Endothelial cell of umbilical vein (primary cell): ENCODE results near the gene ARHGDIA. TPM values are rescaled to one million over a fixed set of nuclear protein-coding genes. Genes with fewer than 3 reads are reported as not detected.

Experiments
- BruUV-seq: library from RNA; stranded (reverse); fragments of 400-500 nt; replicated peaks from 2 replicates; lab custom pipeline; 2021; lab: Mats Ljungman, UMichigan
- CTCF ChIA-PET: fragments of 300-600, 350-600 bp; sonication (Branson Sonifier 250); formaldehyde crosslinking; loops from one replicate; lab custom pipeline; 2021; ENCODE audit warnings: antibody characterized with exemption, inconsistent platforms; lab: Charles Lee
- POLR2A ChIA-PET: fragments of 300-600, 350-600 bp; sonication (Branson Sonifier 250); formaldehyde crosslinking; loops from one replicate; lab custom pipeline; 2021; ENCODE audit warnings: antibody characterized with exemption, inconsistent platforms; lab: Charles Lee
- DNase-seq: peaks from one replicate; pipeline ENCODE4 v3.0.0-alpha.2; 2011; ENCODE audit warnings: low read depth, low spot score
- FAIRE-seq: peaks from 2 replicates; lab custom pipeline; 2011; peaks lifted over from hg19 to GRCh38; lab: Jason Lieb, UNC
- H2AFZ ChIP-seq: 2 replicates; pipeline ENCODE4 v1.6.0; 2012; ENCODE audit warnings: low read depth, low read length, control low read depth, inconsistent platforms
- H3K27ac ChIP-seq: 2 replicates; pipeline ENCODE4 v1.5.1; 2011; ENCODE audit warnings: low read depth, mild to moderate bottlenecking, control low read depth, low read length, moderate library complexity; ENCODE audit not compliant: insufficient read depth
- H3K27me3 ChIP-seq, 2 experiments: 2 replicates each; pipeline versions ENCODE4 v1.6.0 to v1.6.1; 2011; ENCODE audit warnings: low read length in 2 of 2, mixed read lengths in 1 of 2; ENCODE audit not compliant: control insufficient read depth in 2 of 2, insufficient read depth in 2 of 2
- H3K36me3 ChIP-seq, 2 experiments: 2 replicates in 1 of 2; 3 replicates in 1 of 2; pipeline ENCODE4 v1.5.1; 2011; ENCODE audit warnings: low read length in 2 of 2, mild to moderate bottlenecking in 1 of 2, moderate library complexity in 1 of 2; ENCODE audit not compliant: control insufficient read depth in 2 of 2, insufficient read depth in 2 of 2; ENCODE audit errors: extremely low read depth in 1 of 2
- H3K4me1 ChIP-seq: 3 replicates; pipeline ENCODE4 v1.5.1; 2011; ENCODE audit warnings: mild to moderate bottlenecking, low read length; ENCODE audit not compliant: control insufficient read depth, insufficient read depth; ENCODE audit errors: extremely low read depth
- H3K4me2 ChIP-seq: 2 replicates; pipeline ENCODE4 v1.6.1; 2011; ENCODE audit warnings: low read length, control low read depth, mixed read lengths; ENCODE audit not compliant: insufficient read depth
- H3K4me3 ChIP-seq, 3 experiments: fragments of 200-600 bp in 1 of 3; sonication (generic), shearing (Covaris generic) in 1 of 3; replicated peaks in 1 of 3; 2 replicates each; pipeline ENCODE4 v1.5.1; 2011 to 2016; ENCODE audit warnings: control low read depth in 3 of 3, low read length in 3 of 3, mild to moderate bottlenecking in 2 of 3, inconsistent platforms in 1 of 3, low read depth in 1 of 3, moderate library complexity in 1 of 3; ENCODE audit not compliant: insufficient read depth in 1 of 3
- H3K79me2 ChIP-seq: 2 replicates; pipeline ENCODE4 v1.6.0; 2012; ENCODE audit warnings: low read length, inconsistent platforms; ENCODE audit not compliant: control insufficient read depth, insufficient read depth
- H3K9ac ChIP-seq: replicated peaks from 2 replicates; pipeline ENCODE3; 2011; ENCODE audit warnings: low read length, control low read depth; ENCODE audit not compliant: insufficient read depth; ENCODE audit errors: extremely low read depth
- H3K9me1 ChIP-seq: replicated peaks from 3 replicates; pipeline ENCODE4 v1.6.0; 2011; ENCODE audit warnings: mild to moderate bottlenecking, low read length; ENCODE audit not compliant: control insufficient read depth, insufficient read depth; ENCODE audit errors: extremely low read depth
- H3K9me3 ChIP-seq: replicated peaks from 2 replicates; pipeline ENCODE4 v1.5.1; 2012; ENCODE audit warnings: low read length, inconsistent platforms; ENCODE audit not compliant: control insufficient read depth, insufficient read depth
- H4K20me1 ChIP-seq: replicated peaks from 2 replicates; pipeline ENCODE3; 2011; ENCODE audit warnings: mild to moderate bottlenecking, low read length; ENCODE audit not compliant: control insufficient read depth, insufficient read depth; ENCODE audit errors: extremely low read depth
- EZH2 ChIP-seq: IDR thresholded peaks from 2 replicates; pipeline ENCODE4 v1.6.1; 2012; ENCODE audit warnings: borderline replicate concordance, low read depth, mild to moderate bottlenecking, moderate library complexity, low read length, inconsistent platforms; ENCODE audit not compliant: severe bottlenecking
- FOS ChIP-seq: IDR thresholded peaks from 2 replicates; pipeline ENCODE4 v1.6.1; 2011; ENCODE audit warnings: mild to moderate bottlenecking, low read length, moderate library complexity, borderline replicate concordance; ENCODE audit not compliant: insufficient read depth
- GATA2 ChIP-seq: IDR thresholded peaks from 2 replicates; pipeline ENCODE4 v1.7.0; 2011; ENCODE audit warnings: low read depth, mild to moderate bottlenecking, moderate library complexity, mixed read lengths, low read length; ENCODE audit not compliant: insufficient read length, insufficient read depth
- JUN ChIP-seq: IDR thresholded peaks from 2 replicates; pipeline ENCODE4 v1.6.1; 2011; ENCODE audit warnings: borderline replicate concordance, low read depth; ENCODE audit not compliant: insufficient read length, insufficient read depth
- MYC ChIP-seq: IDR thresholded peaks from one replicate; pipeline ENCODE4 v1.6.1; 2011; ENCODE audit warnings: mild to moderate bottlenecking, low read depth, low read length
- POLR2A ChIP-seq: IDR thresholded peaks from 2 replicates; pipeline ENCODE4 v1.6.1; 2012; ENCODE audit warnings: low read depth, mild to moderate bottlenecking, control low read depth, low read length
- POLR2AphosphoS5 ChIP-seq: IDR thresholded peaks from 2 replicates; pipeline ENCODE4 v1.6.1; 2012; ENCODE audit warnings: low read depth, mild to moderate bottlenecking, control low read depth, low read length, moderate library complexity; ENCODE audit not compliant: insufficient read depth
- dilution Hi-C: fragments of 300-500 bp; cut with MboI; formaldehyde crosslinking; loops from one replicate; pipeline ENCODE4 v1.15.0; 2019; ENCODE audit warnings: low sequenced_read_pairs; ENCODE audit not compliant: extremely low pct_ligation_motif_present
- intact Hi-C: fragments of 100-400 bp; cut with micrococcal nuclease; formaldehyde crosslinking; loops from one replicate; pipeline ENCODE4 v1.10.0; 2022
- polyA plus RNA-seq, 4 experiments: library from polyadenylated mRNA; depleted of rRNA in 3 of 4; stranded (reverse) in 3 of 4; unstranded in 1 of 4; fragments of >200 nt; gene quantifications; 2 replicates each; pipeline versions ENCODE4 v1.2.1 to v1.2.3, GENCODE V29; 2011 to 2012; ENCODE audit warnings: missing spikeins in 1 of 4
- total RNA-seq: library from RNA; stranded (reverse); gene quantifications from 2 replicates; pipeline ENCODE4 v1.2.3, GENCODE V29; 2021
- TF ChIP-seq, protein P1 (sequence below): IDR thresholded peaks from 2 replicates; pipeline ENCODE4 v1.6.1; 2011; ENCODE audit not compliant: insufficient read depth, insufficient read length
- TF ChIP-seq, protein P2 (sequence below), 2 donors: IDR thresholded peaks; 1 replicate in 1 of 2; 2 replicates in 1 of 2; pipeline ENCODE4 v1.5.1; 2011; ENCODE audit warnings: low read length in 2 of 2, mild to moderate bottlenecking in 2 of 2, moderate library complexity in 2 of 2, control low read depth in 1 of 2, inconsistent platforms in 1 of 2, low read depth in 1 of 2; ENCODE audit not compliant: insufficient read depth in 1 of 2; ENCODE audit errors: extremely low read depth in 1 of 2

The ARHGDIA gene
- total and polyA plus RNA-seq, 2 donors (not counting 3 experiments of a cell fraction or from before 2014, with no cell fraction given): 358 to 645 TPM

DNA sequence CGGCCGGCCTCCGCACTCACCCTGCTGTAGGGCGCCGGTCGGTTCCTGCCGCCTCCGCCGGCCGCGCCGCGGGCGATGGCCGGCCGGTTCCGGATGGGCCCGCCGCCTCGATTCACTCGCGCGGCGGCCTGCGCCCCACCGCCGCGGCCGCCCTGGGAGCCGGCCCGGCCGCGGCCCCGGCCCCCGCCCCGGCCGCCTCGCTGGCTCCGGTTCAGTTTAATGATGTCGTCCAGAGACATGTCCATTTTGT lies 20.1 kb upstream of the ARHGDIA start:
- Histone ChIP-seq H3K27ac (peak overlapping the region; percentile 73), H3K9me1 (no peaks in the 10 kb centered on the region), H3K9me3 (no peaks in the 10 kb centered on the region), H3K9ac (peak overlapping the region; percentile 84), H3K36me3 (peaks cover 25 to 33% of the 10 kb centered on the region in 2 experiments), H3K4me3 (peak overlapping the region; percentile 76 to 96 (median 77)), H4K20me1 (no peaks in the 10 kb centered on the region), H3K4me2 (no peak overlapping the region), H3K4me1 (peaks cover 13% of the 10 kb centered on the region), H2AFZ (no peak overlapping the region), H3K79me2 (peaks cover 51% of the 10 kb centered on the region), H3K27me3 (no peaks in the 10 kb centered on the region)
- CTCF ChIA-PET: interaction anchor here (2.5 kb wide), 1 partner anchor 21 kb away, joined by 10 read pairs; the partner anchor contains the start of gene ARHGDIA
- intact Hi-C loops (loop anchor here (1.0 to 2.0 kb wide), 3 partner anchors 20 to 31 kb away; partner anchors contain the start of genes ARHGDIA, P4HB and PCYT2), dilution Hi-C loops (no loop called here)
- POLR2A ChIA-PET: no interaction called here
- no peak for FAIRE-seq
- no TSS peak for BruUV-seq
- TF ChIP-seq POLR2AphosphoS5: no peak
- TF ChIP-seq, protein P1, sequence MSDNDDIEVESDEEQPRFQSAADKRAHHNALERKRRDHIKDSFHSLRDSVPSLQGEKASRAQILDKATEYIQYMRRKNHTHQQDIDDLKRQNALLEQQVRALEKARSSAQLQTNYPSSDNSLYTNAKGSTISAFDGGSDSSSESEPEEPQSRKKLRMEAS: no peak
- no peak for TF ChIP-seq POLR2A
- no peak for TF ChIP-seq JUN
- no peak for TF ChIP-seq EZH2
- TF ChIP-seq, protein P2, sequence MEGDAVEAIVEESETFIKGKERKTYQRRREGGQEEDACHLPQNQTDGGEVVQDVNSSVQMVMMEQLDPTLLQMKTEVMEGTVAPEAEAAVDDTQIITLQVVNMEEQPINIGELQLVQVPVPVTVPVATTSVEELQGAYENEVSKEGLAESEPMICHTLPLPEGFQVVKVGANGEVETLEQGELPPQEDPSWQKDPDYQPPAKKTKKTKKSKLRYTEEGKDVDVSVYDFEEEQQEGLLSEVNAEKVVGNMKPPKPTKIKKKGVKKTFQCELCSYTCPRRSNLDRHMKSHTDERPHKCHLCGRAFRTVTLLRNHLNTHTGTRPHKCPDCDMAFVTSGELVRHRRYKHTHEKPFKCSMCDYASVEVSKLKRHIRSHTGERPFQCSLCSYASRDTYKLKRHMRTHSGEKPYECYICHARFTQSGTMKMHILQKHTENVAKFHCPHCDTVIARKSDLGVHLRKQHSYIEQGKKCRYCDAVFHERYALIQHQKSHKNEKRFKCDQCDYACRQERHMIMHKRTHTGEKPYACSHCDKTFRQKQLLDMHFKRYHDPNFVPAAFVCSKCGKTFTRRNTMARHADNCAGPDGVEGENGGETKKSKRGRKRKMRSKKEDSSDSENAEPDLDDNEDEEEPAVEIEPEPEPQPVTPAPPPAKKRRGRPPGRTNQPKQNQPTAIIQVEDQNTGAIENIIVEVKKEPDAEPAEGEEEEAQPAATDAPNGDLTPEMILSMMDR (IDR thresholded peaks at IDR 0.05; ENCODE audit: extremely low read depth in 1 of 2, insufficient read depth in 1 of 2, low read depth in 1 of 2, low read length in 2 of 2): no peak
- TF ChIP-seq FOS: no peak
- no peak for TF ChIP-seq GATA2
- TF ChIP-seq MYC: no peak
- no peak for DNase-seq
